NCI-H2029 treated with DMSO at 0.1 percent for 48 hours (cell line): ENCODE results near the gene CMSS1.

Experiments
- DNase-seq: peaks from one replicate; lab custom pipeline; 2025; lab: John Stamatoyannopoulos, UW

CMSS1 gene

DNA sequence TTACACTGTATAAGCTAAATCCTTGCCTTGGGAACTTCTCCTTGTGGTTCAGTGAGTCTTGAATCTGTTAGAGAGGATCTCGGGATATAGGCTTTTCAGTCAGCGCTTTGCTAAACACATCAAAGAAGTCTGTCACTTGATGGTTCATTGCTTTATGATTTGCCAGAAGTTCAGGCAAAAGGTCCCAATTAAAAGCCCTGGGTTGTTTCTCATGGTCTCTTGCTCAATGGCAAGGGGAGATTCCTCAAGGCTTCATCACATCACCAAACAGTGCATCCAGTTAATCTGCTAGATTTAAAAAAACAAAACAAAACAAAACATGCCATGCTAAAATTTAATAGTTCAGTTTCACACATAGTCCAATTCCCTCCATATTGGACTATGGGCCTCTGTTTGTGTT, 181.9 kb downstream of the CMSS1 start:
- DNase-seq = no peak

DNA sequence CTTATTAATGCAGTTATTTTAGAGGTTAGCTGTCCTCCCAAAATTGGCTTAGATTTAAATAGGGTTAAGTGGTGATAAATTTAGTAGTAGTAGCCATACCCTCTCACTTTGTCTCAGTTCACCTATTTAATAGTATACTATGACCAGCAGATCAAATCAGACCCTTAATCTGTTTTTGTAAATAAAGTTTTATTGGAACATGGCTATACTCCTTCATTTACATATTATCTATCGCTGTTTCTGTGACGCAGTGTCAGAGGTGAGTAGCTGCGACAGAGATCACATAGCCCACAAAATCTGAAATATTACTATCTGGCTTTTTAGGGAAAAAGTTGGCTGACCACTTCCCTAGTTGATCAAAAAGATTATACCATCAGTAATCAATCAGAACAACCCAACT, 183.4 kb downstream of the CMSS1 start:
- DNase-seq = no peak

DNA sequence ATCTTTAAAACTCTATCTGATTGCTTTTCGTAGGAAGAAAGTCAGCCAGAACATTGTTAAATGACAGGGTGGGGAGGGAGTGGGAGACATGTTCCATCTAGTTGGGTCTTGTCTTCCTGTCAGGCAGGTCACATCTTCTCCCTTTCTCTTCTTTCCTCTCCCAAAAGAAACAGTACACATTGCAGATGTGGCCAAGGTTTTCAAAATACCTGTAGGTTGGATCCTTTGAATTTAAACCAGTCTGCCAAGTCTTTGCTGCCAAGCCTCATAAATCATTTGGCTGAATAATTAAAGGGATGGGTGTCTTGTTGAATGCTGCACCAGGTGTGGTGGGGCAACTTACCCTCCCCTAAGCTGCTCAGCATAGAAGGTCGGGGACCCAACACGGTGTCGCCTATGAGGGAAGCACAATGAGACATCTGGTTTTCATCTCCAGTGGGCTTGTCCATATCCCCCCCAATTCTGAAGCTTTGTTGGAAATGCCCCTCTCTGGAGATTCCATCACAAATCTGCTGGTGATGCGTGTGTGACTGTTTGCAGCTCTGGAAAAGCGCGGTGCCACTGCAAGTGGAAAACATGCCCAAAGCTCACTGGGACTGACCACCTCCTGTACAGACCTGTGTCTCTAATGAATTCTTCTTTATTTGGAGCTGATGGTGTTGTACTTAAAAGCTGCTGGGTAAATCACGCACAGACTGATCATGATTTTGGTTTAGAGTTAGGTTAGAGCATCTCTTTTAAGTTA, 184.0 kb downstream of the CMSS1 start:
- DNase-seq = no peak

DNA sequence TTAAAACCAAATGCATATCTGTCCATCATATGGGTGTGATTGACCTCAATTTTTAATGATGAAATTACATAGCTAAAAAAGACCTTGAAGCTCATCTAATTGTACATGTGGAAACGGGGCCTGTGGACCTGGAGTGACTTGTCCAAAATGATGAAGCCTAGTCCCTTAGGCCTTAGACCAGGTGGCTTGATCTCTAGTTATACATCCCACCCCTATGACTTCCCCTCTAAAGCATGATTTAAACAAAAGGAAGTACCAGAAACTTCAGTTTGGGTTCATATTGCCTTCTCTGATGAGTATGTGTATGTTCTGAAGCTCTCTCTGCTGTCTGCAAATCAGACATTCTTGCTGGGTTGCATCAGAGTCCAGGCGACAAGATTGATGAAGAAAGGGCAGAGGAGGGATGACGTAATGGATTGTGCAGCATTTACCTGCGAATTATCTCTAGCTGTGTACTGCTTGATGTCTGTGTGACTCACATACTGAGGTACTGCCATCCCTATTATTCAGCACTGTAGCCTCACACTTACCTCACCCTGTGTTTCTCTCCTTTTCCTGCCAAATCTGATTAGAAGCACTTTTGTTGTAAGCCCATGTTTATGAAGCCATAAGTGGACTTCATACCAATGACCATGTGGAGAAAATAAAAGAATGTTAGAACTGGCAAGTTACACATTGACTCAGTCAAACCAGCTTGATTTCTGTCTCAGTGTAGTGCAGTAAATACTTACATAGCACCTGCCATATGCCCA, 185.1 kb downstream of the CMSS1 start:
- no peak for DNase-seq

DNA sequence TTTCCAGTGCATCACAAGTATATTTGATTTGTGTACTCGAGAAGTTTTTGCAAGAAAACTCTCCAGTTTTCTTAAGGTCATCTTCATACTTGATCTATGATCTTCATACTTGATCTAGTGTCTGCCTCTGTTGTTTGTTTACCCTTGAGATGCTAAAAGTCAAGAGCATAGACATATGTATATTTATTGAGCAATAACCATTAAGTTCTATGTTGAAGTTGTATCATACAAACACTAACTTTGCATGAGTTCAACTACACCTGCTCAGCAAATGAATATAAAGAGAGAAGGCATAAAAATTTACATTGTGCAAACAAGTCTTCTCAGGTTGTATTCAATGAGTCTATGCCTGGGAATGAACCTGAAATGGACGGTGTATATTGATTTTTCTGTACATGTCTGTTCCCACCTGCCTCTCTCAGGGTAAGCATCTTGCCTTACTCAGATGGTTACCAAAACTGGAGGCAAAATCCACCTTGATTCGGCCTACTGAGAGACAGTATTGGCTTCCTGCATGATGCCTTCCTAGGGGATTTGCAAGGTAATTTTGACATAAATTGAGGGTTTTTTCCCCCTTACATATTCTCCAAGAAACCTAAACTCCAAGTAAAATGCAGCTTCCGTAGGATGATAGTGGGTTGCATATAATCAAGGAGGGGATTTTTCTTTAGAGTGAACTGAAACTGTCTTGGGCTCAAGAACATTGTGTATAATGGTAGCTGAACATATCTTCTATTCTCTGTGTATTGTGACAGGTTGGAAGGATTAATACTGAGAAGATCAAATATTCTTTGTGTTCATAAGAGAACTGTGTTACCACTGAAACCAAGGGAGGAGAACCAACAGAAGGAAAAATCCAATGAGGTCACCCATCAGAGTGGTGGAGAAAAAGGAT, 186.2 kb downstream of the CMSS1 start:
- DNase-seq = no peak

DNA sequence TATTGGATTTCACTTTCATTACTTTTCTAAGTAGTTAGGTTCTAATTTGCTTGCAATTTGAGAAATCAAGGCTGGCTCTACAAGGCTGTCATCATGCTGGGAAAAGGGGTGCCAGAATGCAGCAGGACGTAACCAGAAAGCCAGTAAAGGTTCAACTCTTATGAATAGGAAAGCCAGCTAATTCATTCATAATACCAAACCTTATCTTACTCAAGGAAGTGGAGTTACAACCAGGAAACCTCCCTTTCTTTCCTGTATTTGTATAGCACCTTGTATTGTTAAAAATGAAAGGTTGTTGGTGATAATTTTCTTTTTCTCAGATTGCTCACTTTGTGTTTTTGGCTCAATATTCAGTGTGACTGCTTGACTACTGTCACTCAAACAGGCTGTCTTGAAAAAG, 187.3 kb downstream of the CMSS1 start:
- DNase-seq = no peak

DNA sequence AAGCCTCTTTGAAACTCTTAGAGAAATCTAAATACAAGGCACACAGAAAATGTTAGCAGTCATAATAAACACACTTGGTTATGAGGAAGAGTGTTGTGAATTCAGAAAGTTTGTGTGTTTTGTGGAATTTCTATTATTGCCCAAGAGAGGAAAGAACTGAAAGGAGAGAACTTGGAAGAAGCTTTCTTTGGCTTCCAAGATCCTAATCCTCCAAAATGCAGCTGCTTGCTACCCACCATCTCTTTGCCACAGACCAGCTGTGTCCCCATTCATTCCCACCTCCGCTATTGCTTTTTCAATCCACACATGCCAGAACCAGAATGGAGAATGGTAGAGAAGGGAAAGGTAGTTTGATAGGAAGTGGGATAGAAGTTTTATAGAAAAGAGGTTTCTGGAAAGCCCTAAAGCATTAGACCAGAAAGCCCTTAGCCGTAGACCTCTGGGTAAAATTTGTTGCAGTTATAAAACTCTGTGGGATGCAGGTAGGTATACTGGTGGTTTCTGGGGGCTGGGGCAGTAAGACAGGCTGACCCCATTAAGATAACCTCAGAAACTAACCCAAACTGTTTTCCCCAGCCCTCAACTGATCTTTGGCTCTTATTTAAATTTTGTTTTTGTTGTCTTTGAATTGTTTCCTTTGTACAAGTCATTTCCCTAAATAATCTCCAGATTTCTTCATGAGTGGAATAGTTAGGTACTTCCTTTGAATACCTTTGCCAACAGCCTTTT, 188.2 kb downstream of the CMSS1 start:
- no peak for DNase-seq

DNA sequence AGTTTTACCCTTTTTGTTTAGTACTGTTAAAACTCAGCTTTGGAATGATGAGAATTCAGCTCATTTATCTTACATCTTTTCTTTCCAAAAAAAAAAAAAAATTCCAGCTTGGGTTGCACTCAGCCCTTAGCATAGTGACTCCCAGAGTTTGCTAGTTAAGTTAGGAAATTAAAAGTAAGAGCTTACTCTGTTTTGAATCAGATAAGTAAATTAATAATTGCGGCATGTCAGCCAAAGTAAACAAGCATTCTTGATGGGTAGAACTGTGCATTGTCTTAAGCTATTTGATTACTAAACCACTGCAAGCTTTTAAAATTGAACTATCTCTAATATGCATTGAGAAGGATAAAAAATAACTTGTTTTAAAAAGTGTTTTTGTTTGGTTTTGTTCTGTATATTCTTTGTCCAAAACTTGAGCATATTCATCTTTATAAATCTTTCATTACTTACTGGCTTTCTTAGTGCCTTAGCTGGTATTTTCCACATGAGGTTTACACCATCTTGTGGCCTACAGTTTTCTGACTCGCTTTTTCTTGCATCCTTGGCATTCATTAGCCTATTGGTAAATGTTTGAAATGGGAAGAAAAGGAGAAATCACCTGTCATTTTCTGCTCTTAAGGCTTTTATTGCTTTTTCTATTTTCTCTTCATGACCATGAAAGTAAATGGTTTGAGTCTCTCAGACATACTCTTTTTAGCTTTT, 189.1 kb downstream of the CMSS1 start:
- DNase-seq = no peak

DNA sequence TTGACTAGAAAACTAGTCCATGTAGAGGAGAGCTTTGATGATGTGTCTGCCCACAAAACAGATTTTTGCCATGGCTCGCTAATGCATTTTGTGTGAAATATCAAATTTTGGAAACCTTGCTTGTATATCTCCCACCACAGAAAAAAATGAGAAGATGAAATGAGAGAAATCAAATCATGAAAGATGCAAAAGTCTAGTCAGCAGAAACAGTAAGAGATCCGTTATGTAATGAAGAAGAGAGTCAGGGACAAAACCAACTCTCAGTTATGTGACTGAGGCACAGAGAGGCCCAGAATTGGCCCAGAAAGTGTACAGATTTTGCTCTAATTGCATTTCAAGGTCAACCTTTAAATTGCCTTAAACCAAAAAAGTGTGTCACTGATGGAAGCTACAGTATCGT, 189.7 kb downstream of the CMSS1 start:
- DNase-seq = no peak

DNA sequence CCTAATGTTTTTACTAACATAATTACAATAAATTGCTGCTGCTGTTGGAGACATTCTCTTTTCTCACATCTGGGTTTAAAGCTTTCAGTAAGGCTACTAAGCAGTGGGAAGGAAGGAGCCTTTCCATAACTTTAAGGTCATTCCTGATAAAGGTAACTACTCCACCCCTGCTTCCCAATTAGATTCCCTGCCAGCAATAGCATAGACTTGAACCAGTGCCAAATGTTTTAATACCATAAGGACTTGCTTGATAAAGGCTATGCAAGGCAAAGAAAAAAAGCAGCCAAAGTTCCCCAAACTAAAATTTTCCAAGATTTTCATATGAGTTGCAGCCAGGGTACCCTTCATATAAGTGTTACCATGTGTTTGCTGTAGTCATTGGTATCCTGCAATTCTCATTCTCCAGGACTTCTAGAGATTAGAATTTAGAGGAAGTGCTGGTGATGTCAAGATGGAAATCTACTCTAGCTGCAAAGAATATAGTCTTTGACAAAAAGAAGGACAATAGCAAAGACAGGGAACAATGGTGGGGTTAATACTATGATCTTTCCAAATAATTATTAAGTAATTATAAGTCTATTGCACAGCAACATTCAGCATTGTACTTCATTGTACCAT, 190.5 kb downstream of the CMSS1 start:
- DNase-seq = no peak

DNA sequence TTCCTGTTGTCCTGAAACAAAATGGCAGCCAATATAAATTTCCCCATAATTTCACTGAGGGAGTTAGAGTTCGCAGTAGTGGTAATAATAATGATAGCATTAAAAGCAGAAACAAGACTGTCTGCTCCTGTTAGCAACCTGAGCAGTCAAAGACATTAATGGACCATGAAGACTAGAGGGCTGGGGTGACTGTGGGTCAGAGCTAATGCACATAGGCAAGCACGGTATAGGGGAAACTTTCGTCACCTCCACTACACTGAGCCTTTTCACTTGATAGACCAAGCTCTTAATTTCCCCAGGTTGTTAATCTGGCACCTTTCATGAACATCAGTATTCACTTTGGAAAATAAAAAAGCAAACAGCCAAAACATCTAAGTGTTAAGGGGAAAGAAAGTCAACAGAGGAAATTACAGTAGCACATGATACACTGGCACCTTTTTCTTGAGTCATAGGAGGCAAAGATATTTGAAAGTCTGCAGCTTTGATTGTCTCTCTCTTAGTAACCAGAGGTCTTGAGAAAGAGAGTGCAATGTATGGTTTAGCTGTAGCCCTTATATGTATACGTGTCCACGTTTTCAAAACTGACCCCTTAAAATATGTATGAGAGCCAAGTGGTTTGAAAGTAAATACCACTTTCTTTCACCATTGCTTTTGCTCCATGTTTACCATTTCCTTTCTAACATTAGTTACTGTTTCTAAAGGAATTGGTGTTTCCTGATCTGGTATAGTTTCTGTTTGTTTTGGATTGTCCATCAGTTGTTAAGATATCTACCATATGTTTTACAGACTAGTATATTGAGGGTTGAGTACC, 191.8 kb downstream of the CMSS1 start:
- no peak for DNase-seq

DNA sequence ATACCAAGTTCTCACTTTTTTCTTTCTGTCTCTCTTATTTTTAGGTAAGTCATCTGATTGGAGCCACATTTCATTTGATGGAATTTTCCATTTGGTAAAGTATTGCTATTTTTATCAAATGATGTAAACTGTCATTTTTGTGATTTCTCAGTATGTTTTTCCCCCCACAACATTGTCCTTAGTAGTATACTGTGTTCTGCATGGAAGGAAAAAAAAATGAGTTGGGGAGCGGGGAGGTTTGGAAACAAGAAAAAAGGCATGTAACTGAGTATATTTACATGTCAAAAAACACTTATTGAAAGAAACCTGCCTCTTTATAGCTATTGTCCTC, 192.4 kb downstream of the CMSS1 start:
- DNase-seq = no peak

DNA sequence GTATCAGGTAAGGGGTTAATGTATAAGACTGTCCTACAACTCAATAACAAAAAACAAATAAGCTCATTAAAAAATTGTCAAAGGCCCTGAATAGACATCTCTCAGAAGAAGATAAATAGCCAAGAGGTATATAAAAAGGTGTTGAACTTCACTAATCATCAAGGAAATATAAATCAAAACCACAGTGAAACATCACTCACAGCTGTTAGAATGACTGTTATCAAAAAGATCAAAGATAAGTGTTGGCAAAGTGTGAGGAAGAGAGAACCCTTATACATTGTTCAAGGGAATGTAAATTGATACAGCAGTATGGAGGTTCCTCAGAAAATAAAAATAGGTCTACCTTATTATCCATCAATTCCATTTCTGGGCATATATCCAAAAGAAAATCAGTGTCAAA, 201.1 kb downstream of the CMSS1 start:
- DNase-seq = no peak

DNA sequence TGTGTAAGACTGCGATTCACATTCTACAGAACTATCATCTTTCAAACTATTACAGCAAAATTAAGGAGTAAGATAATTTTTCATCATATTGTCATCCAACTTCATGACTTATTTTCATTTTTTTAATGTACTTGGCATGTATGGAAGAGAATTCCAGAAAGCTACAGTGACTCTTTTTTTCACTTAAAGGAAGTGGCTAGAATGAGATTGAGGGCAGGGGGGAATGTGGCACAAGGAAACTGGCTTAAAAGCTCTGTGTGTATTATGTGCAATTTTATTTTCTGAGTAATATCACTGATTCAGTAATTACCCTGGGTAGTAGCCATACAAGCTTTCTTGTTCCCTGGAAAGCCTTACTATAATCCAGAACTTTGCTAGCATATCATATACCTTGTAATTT, 202.1 kb downstream of the CMSS1 start:
- DNase-seq = no peak

DNA sequence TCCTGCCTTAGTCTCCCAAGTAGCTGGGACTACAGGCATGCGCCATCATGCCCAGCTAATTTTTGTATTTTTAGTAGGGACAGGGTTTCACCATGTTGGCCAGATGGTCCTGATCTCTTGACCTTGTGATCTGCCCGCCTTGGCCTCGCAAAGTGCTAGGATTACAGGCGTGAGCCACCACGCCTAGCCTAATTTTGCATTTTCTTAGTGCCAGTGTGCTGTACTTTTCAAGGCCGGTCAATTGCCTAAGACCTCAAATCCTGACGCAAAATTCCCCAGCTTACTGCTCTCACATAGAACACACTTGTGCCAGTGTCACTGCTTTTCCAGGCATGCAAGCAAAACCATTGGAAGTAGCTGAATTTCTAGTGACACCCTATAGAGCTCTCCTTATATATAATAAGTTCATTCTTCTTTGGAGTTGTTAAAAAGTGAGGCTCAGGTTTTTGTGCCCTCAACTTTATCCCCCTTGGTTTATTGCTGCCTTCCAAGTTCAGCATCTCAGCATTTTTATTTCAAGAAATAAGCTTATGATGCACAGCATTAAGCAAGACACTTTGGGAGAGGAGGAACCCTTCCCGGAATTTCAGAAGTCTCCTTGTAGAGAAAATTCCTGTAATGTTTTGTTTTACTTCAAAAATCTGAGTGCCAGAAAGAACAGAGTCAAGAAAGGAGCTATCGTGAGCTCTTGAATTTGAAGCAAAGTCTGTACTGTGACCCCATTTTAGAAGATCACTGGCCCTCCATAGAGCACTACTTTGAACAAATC, 203.4 kb downstream of the CMSS1 start:
- no peak for DNase-seq

DNA sequence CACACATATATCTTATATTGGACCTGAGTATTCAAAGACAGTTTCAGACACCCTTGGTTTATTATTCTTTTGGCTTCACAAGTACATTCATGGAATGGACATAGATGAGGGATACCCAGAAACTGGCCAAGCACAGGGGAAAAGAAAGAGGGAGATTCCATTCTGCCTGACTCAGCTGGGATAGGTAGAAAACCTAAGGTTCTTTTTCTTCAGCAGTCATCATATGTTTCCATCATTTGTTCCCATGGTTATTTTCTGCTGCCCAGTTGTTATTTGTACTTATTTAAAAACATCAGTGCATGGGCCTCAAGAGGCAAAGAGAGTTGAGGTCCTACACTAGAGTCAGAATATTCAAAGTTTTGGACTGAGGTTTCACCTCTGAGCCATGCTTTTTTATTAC, 204.8 kb downstream of the CMSS1 start:
- no peak for DNase-seq

DNA sequence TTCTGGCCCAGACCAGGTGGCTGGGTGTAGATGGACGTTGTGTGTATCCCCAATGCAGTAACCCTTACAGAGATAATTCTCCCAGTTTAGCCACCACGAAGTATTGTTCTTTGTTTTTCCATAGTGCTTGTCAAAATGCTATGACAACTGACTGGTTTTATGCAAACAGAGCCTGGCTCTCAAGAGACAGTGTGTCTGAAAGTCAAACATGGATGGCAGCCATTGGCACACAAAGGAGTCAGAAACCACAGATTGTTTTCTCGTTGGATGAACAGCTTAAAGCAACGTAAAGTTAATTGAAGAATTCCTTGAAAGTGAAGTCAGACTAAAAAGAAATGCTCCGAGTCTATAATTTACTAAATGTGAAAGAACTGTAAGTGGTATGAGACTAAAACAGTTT, 205.5 kb downstream of the CMSS1 start:
- peak; percentile 77 for DNase-seq

DNA sequence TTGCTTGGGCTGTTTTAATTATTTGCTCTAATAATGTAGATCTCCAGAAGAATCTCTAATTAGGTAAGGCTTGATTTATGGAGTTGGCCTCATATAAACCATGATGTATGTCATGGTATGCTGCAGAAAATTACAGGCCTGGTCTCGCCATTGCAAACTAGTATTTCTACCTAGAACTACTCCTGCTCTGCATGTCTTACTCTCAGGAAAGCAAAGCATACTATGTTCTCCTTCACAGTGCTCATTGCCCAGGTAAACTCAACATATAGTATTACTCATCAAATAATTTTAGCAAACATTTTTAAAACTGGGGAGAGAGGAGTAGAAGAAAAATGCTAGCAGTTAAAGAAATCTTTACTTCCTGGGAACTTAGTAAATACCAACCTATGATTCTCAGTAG, 205.9 kb downstream of the CMSS1 start:
- no peak for DNase-seq

DNA sequence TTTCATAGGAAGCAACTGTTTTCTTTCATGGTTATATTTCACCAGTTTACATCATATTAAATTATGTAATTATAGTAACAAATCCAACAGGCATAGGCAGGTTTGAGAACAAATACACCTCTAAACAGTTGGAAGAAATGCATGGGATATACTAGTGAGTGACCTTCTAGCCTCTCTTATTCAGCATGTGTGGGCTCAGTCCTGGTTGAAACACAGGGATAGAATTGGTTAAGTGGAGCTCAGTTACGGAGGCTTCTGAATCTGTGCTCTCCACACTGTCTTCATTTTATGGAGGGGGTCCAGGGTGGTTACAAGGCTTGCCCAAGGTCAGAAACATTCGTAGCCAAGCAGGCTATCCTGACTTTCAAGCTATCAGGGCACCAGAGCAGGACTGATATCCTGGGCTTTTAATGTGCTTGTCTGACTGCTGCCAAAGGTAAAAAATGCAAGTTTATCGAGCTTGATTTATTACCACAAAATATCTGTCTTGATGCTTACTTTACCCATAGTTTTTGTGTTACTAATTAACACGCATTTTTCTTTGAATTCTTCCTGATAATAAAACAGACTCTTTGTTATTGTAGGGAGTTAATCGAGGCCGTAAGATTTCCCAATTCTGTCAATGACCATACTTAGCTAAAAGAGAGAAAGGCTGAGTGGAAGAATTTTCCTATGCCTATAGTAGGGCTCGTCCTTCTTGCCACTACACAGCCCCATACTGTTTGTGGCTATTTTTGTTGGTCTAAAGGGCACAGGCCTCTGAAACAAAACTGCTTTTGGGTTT, 207.1 kb downstream of the CMSS1 start:
- no peak for DNase-seq
